OCI-LY3 (cell line): ENCODE data around the gene ZNF768.

Experiments used
- H2AFZ ChIP-seq: fragments of 200-600, 300-600 bp; shearing (Covaris generic); 2 replicates; pipeline ENCODE4 v1.6.0; 2014; ENCODE audit warnings: antibody characterized with exemption, low read depth, low read length
- H3K27ac ChIP-seq: fragments of 200-600, 300-600 bp; sonication (generic); 2 replicates; pipeline ENCODE4 v1.5.1; 2014; ENCODE audit warnings: mild to moderate bottlenecking, low read length, moderate library complexity, mixed read lengths
- H3K27me3 ChIP-seq: fragments of 200-600, 300-600 bp; sonication (generic); 2 replicates; pipeline ENCODE4 v1.6.1; 2014; ENCODE audit warnings: low read depth, low read length, mixed read lengths
- H3K36me3 ChIP-seq: fragments of 200-600, 300-600 bp; sonication (generic); replicated peaks from 2 replicates; pipeline ENCODE3; 2014; ENCODE audit warnings: low read depth, low read length, mixed read lengths
- H3K4me1 ChIP-seq: fragments of 300-600, 200-600 bp; sonication (generic); 2 replicates; pipeline ENCODE4 v1.6.1; 2014; ENCODE audit warnings: low read length, mixed read lengths
- H3K4me2 ChIP-seq: fragments of 200-600, 300-600 bp; sonication (generic); 2 replicates; pipeline ENCODE4 v1.6.1; 2014; ENCODE audit warnings: low read length, mixed read lengths
- H3K4me3 ChIP-seq: fragments of 300-600, 200-600 bp; sonication (generic); 2 replicates; pipeline ENCODE4 v1.5.1; 2014; ENCODE audit warnings: antibody characterized with exemption, mild to moderate bottlenecking, low read length, moderate library complexity
- H3K79me2 ChIP-seq: fragments of 300-600, 200-600 bp; shearing (Covaris generic); 2 replicates; pipeline ENCODE4 v1.6.1; 2014; ENCODE audit warnings: mild to moderate bottlenecking, low read length, mixed read lengths
- H3K9ac ChIP-seq: fragments of 300-600, 200-600 bp; shearing (Covaris generic); 2 replicates; pipeline ENCODE4 v1.6.0; 2014; ENCODE audit warnings: mild to moderate bottlenecking, low read length, moderate library complexity
- H3K9me3 ChIP-seq: fragments of 200-600, 300-600 bp; shearing (Covaris generic); 2 replicates; pipeline ENCODE4 v1.6.1; 2014; ENCODE audit warnings: low read length, mixed read lengths; ENCODE audit not compliant: insufficient read depth
- H4K20me1 ChIP-seq: fragments of 200-600, 300-600 bp; sonication (generic); 2 replicates; pipeline ENCODE4 v1.6.1; 2016; ENCODE audit warnings: low read length, mixed read lengths; ENCODE audit not compliant: insufficient read depth
- CTCF ChIP-seq: fragments of 200-600, 300-600 bp; sonication (generic); IDR thresholded peaks from 2 replicates; pipeline ENCODE4 v1.5.1; 2014; ENCODE audit warnings: antibody characterized with exemption, low read length, low read depth
- EZH2phosphoT487 ChIP-seq: fragments of 200-600 bp; shearing (Covaris generic); IDR thresholded peaks from 2 replicates; pipeline ENCODE4 v1.6.1; 2018; ENCODE audit warnings: antibody characterized with exemption, mixed run types, low read depth

ZNF768 gene

GRCh38 chr16:30491229-30491628 lies 35.1 kb downstream of the ZNF768 start:
- H3K36me3 ChIP-seq: peaks cover 5% of the 10 kb centered on the region
- H3K4me3 ChIP-seq: no peak overlapping the region
- no peaks in the 10 kb centered on the region for H3K27me3 ChIP-seq
- no peak overlapping the region for H3K9ac ChIP-seq
- no peak overlapping the region for H3K27ac ChIP-seq
- H3K9me3 ChIP-seq: no peaks in the 10 kb centered on the region
- H2AFZ ChIP-seq: no peak overlapping the region
- no peak for TF ChIP-seq CTCF
- TF ChIP-seq EZH2phosphoT487: no peak
- no peaks in the 10 kb centered on the region for H4K20me1 ChIP-seq
- no peak overlapping the region for H3K4me2 ChIP-seq
- no peaks in the 10 kb centered on the region for H3K79me2 ChIP-seq
- peaks cover 4% of the 10 kb centered on the region for H3K4me1 ChIP-seq

- Histone ChIP-seq H2AFZ (no peak overlapping the region), H3K4me3 (no peak overlapping the region), H3K36me3 (peaks cover 5% of the 10 kb centered on the region), H3K9ac (no peak overlapping the region), H3K27ac (no peak overlapping the region), H3K4me1 (peaks cover 4% of the 10 kb centered on the region), H3K27me3 (no peaks in the 10 kb centered on the region), H3K79me2 (no peaks in the 10 kb centered on the region), H3K4me2 (no peak overlapping the region), H4K20me1 (no peaks in the 10 kb centered on the region), H3K9me3 (no peaks in the 10 kb centered on the region)
- TF ChIP-seq CTCF: no peak
- TF ChIP-seq EZH2phosphoT487: no peak
These were observed 36.2 kb downstream of the ZNF768 start for GRCh38 chr16:30490210-30490609.

GRCh38 chr16:30488764-30489605 lies 37.4 kb downstream of the ZNF768 start:
- no peak for TF ChIP-seq CTCF
- TF ChIP-seq EZH2phosphoT487: no peak
- no peak overlapping the region for H3K4me2 ChIP-seq

GRCh38 chr16:30485818-30486436 lies 40.4 kb downstream of the ZNF768 start:
- Histone ChIP-seq H2AFZ (no peak overlapping the region), H3K9me3 (no peaks in the 10 kb centered on the region), H3K9ac (no peak overlapping the region), H3K27me3 (no peaks in the 10 kb centered on the region), H3K79me2 (no peaks in the 10 kb centered on the region), H3K36me3 (peaks cover 5% of the 10 kb centered on the region), H3K4me3 (no peak overlapping the region), H4K20me1 (no peaks in the 10 kb centered on the region), H3K4me1 (peaks cover 4% of the 10 kb centered on the region), H3K27ac (no peak overlapping the region), H3K4me2 (no peak overlapping the region)
- no peak for TF ChIP-seq CTCF
- no peak for TF ChIP-seq EZH2phosphoT487

More at GRCh38 chr16:30488764-30489605, 37.4 kb downstream of the ZNF768 start:
- peaks cover 5% of the 10 kb centered on the region for H3K36me3 ChIP-seq
- H3K9me3 ChIP-seq: no peaks in the 10 kb centered on the region
- no peaks in the 10 kb centered on the region for H4K20me1 ChIP-seq
- no peaks in the 10 kb centered on the region for H3K79me2 ChIP-seq
- no peak overlapping the region for H2AFZ ChIP-seq
- H3K4me1 ChIP-seq: peaks cover 4% of the 10 kb centered on the region
- no peak overlapping the region for H3K4me3 ChIP-seq
- no peak overlapping the region for H3K27ac ChIP-seq
- H3K9ac ChIP-seq: no peak overlapping the region
- no peaks in the 10 kb centered on the region for H3K27me3 ChIP-seq
